ENCODE measurements around the gene TARDBP.

The TARDBP gene

DNA sequence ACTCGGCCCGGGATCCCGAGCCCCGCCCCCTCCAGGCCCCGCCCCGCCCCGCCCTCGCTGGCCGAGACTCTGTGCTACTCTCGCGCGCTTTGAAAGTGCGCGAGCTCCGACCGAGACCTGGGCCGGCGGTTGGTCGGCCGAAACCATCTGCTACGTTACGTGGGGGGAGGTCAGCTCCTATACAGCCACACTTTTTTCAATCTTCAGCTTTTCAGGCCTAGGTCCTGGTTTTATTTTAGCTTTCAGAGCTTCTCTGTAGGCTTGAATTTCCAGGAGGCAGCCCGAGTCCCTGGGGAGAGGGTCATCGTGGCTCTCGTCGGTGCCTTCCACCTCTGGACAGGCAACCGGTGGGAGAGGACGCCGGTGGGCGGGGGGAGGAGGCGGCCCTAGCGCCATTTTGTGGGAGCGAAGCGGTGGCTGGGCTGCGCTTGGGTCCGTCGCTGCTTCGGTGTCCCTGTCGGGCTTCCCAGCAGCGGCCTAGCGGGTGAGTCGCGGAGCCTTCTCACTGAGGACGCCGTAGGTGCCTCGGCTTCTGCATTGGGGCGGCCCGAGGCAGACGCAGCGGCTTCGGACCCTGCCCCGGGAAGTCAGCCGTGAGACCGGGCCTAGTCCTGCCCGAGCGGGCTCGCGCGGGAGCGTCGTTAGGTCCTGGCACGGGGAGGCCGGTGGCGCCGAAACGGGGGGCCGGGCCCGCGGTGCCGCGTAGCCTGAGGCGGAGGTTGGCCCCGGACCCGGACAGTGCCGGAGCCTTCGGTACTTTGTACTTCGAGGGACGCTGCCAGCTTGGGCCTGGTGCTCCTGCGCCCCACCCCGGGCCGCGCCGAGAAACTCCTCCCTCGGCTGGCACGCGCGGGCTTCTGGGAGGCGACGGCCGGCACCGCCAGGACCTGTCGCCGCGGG, at the start of gene TARDBP:
TARDBP (plus strand) TSS at position 395 of the 900 bp plus-strand sequence. CDS start 1,074 bp downstream, outside the sequence.
- Histone ChIP-seq H3K27ac (peak within 1 kb of the TSS; percentile 97), H3K36me3 (peaks cover 41% of the 10 kb centered on the region), H3K4me1 (ENCODE audit: control insufficient read depth in 1 of 2, insufficient read depth in 1 of 2, low read depth in 1 of 2, low read length in 1 of 2) (peaks cover 26 to 27% of the 10 kb centered on the region in 2 experiments), H3K9me3 (no peaks in the 10 kb centered on the region), H3K27me3 (no peaks in the 10 kb centered on the region), H3K4me3 (ENCODE audit: low read depth in 1 of 2, low read length in 1 of 2) (peak within 1 kb of the TSS; percentile 93 to 98)
- TF ChIP-seq CTCF (IDR thresholded peaks at IDR 0.05): peak; percentile 7

GRCh38 chr1:10965546-10966226, 46.8 kb upstream of the TARDBP start:
- Histone ChIP-seq H3K36me3 (no peaks in the 10 kb centered on the region), H3K9me3 (no peaks in the 10 kb centered on the region), H3K4me3 (ENCODE audit: low read depth in 1 of 2, low read length in 1 of 2) (peak overlapping the region; percentile 21 to 25), H3K4me1 (ENCODE audit: control insufficient read depth in 1 of 2, insufficient read depth in 1 of 2, low read depth in 1 of 2, low read length in 1 of 2) (peaks cover 20% of the 10 kb centered on the region in 2 experiments), H3K27ac (peak overlapping the region; percentile 62), H3K27me3 (no peaks in the 10 kb centered on the region)
- TF ChIP-seq CTCF (IDR thresholded peaks at IDR 0.05): no peak

DNA sequence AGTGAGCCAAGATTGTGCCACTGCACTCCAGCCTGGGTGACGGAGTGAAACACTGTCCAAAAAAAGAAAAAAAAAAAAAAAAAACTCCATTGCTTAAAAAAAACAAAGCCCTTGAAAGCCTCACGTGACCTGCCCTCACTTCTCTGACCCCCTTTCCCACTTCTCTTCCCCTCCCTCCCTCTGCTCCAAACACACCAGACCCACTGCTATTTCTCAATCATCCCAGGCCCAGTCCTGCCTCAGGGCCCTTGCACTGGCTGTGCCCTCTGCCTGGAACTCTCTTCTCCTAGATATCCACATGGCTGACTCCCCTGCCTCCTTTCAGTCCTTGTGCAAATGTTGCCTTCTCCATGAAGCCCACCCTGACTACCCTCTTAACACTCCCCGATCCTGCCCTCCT, 45.4 kb upstream of the TARDBP start:
- Histone ChIP-seq H3K27me3 (no peaks in the 10 kb centered on the region), H3K9me3 (no peaks in the 10 kb centered on the region), H3K4me3 (ENCODE audit: low read depth in 1 of 2, low read length in 1 of 2) (no peak overlapping the region), H3K4me1 (ENCODE audit: control insufficient read depth in 1 of 2, insufficient read depth in 1 of 2, low read depth in 1 of 2, low read length in 1 of 2) (peaks cover 20% of the 10 kb centered on the region in 2 experiments), H3K36me3 (no peaks in the 10 kb centered on the region), H3K27ac (no peak overlapping the region)
- no peak for TF ChIP-seq CTCF (IDR thresholded peaks at IDR 0.05)

DNA sequence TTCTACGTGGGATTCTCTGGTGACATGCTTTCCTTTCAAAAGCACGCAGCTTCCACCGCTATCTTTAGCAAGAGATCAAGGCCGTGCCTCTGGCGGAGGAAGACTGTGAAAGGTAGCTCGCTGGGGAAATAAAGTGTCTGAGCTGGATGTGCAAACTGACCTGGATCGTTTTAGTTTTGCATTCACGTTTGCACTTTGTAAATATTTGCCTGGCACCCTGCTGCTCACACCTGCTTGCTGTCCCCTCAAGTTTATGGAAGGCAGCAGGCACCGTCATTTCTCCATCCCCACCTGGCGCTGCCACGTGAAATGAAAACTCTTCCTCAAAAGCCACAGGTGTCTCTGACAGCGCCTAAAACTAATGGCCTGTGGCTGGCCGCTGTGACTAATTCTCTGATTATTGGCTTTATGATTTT, 44.0 kb upstream of the TARDBP start:
- H3K9me3 ChIP-seq: no peaks in the 10 kb centered on the region
- H3K36me3 ChIP-seq: no peaks in the 10 kb centered on the region
- TF ChIP-seq CTCF (IDR thresholded peaks at IDR 0.05): no peak
- no peaks in the 10 kb centered on the region for H3K27me3 ChIP-seq
- peaks cover 20% of the 10 kb centered on the region in 2 experiments for H3K4me1 ChIP-seq (ENCODE audit: control insufficient read depth in 1 of 2, insufficient read depth in 1 of 2, low read depth in 1 of 2, low read length in 1 of 2)
- no peak overlapping the region for H3K27ac ChIP-seq
- no peak overlapping the region for H3K4me3 ChIP-seq (ENCODE audit: low read depth in 1 of 2, low read length in 1 of 2)

DNA sequence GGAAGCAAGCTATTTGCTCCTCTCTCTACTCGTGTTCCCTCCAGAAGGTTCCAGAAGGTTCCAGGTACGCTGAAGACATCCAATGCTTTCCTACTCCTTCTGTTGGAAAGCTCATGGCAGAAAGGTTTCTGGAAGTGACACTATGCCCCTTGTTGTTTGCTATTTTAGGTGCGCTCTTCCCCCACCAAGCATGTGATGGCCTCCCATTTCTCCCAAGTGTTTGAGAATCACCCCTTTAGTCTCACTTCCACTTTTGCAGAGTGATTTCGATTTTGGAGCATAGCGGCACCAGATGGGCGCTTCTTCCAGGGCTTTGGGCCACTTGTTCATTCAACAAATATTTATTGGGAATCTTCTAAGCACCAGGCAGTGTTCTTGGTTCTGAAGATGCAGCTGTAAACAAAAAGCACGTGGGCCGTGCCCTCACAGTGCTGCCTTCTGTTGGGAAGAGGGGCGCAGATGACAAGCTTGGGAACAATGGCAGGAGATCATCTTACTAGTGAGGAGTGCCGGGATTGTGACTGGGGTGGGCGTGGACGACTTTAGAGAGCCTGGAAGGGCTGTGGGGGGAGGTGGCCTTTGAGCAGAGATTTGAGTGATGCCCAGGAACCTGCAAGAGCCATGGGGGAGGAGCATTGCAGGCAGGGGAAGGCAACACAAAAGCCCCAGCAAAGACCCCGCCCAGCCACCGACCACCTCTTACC, 43.0 kb upstream of the TARDBP start:
- Histone ChIP-seq H3K9me3 (no peaks in the 10 kb centered on the region), H3K27me3 (no peaks in the 10 kb centered on the region), H3K27ac (no peak overlapping the region), H3K36me3 (no peaks in the 10 kb centered on the region), H3K4me1 (ENCODE audit: control insufficient read depth in 1 of 2, insufficient read depth in 1 of 2, low read depth in 1 of 2, low read length in 1 of 2) (peaks cover 20% of the 10 kb centered on the region in 2 experiments), H3K4me3 (ENCODE audit: low read depth in 1 of 2, low read length in 1 of 2) (no peak overlapping the region)
- TF ChIP-seq CTCF (IDR thresholded peaks at IDR 0.05): no peak

All from neutrophil (primary cell).